ENCODE results near the gene EXOC8. TPM values are rescaled to one million over a fixed set of nuclear protein-coding genes. Genes with fewer than 3 reads are reported as not detected.

EXOC8 gene
- total and polyA plus RNA-seq, 4 donors: 4.6 to 19.0 (median 12.9) TPM

GRCh38 chr1:231311720-231312431 lies 25.8 kb downstream of the EXOC8 start:
- H3K4me1 ChIP-seq (ENCODE audit: control insufficient read depth in 5 of 5, insufficient read depth in 5 of 5, low read length in 5 of 5): no peaks in the 10 kb centered on the region
- H3K27me3 ChIP-seq (ENCODE audit: control insufficient read depth in 3 of 3, insufficient read depth in 3 of 3, low read length in 2 of 3): no peaks in the 10 kb centered on the region
- WGBS, 2 donors: 78 to 85% methylated on average over 8 of the region's 8 CpGs
- H3K9me3 ChIP-seq (ENCODE audit: control insufficient read depth in 4 of 4, insufficient read depth in 3 of 4, low read length in 3 of 4): peaks cover 0 to 4% (median 0%) of the 10 kb centered on the region in 4 donors
- no peak overlapping the region for H3K4me3 ChIP-seq
- H3K36me3 ChIP-seq (ENCODE audit: control insufficient read depth in 4 of 4, insufficient read depth in 4 of 4, low read length in 4 of 4): no peaks in the 10 kb centered on the region
- H3K9ac ChIP-seq (ENCODE audit: insufficient read depth in 1 of 2, low read length in 2 of 2): no peak overlapping the region
- no peak overlapping the region for H3K27ac ChIP-seq (ENCODE audit: low read depth in 1 of 2, low read length in 1 of 2)
- no peak for TF ChIP-seq CTCF (IDR thresholded peaks at IDR 0.05; ENCODE audit: control extremely low read depth, extremely low read depth)
- ATAC-seq (ENCODE audit: insufficient read depth, low FRiP score) (no peak), DNase-seq (no peak)

GRCh38 chr1:231310391-231310934 lies 27.2 kb downstream of the EXOC8 start:
- no peaks in the 10 kb centered on the region for H3K27me3 ChIP-seq (ENCODE audit: control insufficient read depth in 3 of 3, insufficient read depth in 3 of 3, low read length in 2 of 3)
- no peaks in the 10 kb centered on the region for H3K36me3 ChIP-seq (ENCODE audit: control insufficient read depth in 4 of 4, insufficient read depth in 4 of 4, low read length in 4 of 4)
- no peaks in the 10 kb centered on the region for H3K4me1 ChIP-seq (ENCODE audit: control insufficient read depth in 5 of 5, insufficient read depth in 5 of 5, low read length in 5 of 5)
- H3K9me3 ChIP-seq (ENCODE audit: control insufficient read depth in 4 of 4, insufficient read depth in 3 of 4, low read length in 3 of 4): peaks cover 0 to 4% (median 0%) of the 10 kb centered on the region in 4 donors
- no peak for DNase-seq
- ATAC-seq (ENCODE audit: insufficient read depth, low FRiP score): no peak
- H3K27ac ChIP-seq (ENCODE audit: low read depth in 1 of 2, low read length in 1 of 2): no peak overlapping the region
- WGBS, 2 donors: 94 to 96% methylated on average over 10 of the region's 10 CpGs
- no peak overlapping the region for H3K9ac ChIP-seq (ENCODE audit: insufficient read depth in 1 of 2, low read length in 2 of 2)
- TF ChIP-seq CTCF (IDR thresholded peaks at IDR 0.05; ENCODE audit: control extremely low read depth, extremely low read depth): no peak
- H3K4me3 ChIP-seq: no peak overlapping the region

GRCh38 chr1:231301990-231302389 lies 35.7 kb downstream of the EXOC8 start:
- TF ChIP-seq CTCF (IDR thresholded peaks at IDR 0.05; ENCODE audit: control extremely low read depth, extremely low read depth): no peak
- H3K27ac ChIP-seq (ENCODE audit: low read depth in 1 of 2, low read length in 1 of 2): no peak overlapping the region
- H3K27me3 ChIP-seq (ENCODE audit: control insufficient read depth in 3 of 3, insufficient read depth in 3 of 3, low read length in 2 of 3): no peaks in the 10 kb centered on the region
- H3K4me1 ChIP-seq (ENCODE audit: control insufficient read depth in 5 of 5, insufficient read depth in 5 of 5, low read length in 5 of 5): no peaks in the 10 kb centered on the region
- H3K36me3 ChIP-seq (ENCODE audit: control insufficient read depth in 4 of 4, insufficient read depth in 4 of 4, low read length in 4 of 4): no peaks in the 10 kb centered on the region
- no peak overlapping the region for H3K4me3 ChIP-seq
- ATAC-seq (ENCODE audit: insufficient read depth, low FRiP score) (no peak), DNase-seq (no peak)
- H3K9ac ChIP-seq (ENCODE audit: insufficient read depth in 1 of 2, low read length in 2 of 2): no peak overlapping the region
- 95% methylated on average over 3 of the region's 3 CpGs for WGBS, 2 donors
- peaks cover 0 to 1% (median 0%) of the 10 kb centered on the region in 4 donors for H3K9me3 ChIP-seq (ENCODE audit: control insufficient read depth in 4 of 4, insufficient read depth in 3 of 4, low read length in 3 of 4)
